Measurements from ENCODE around the gene TMEM255B.
"Not testable (repeated sequence)": the region's sequence is repeated elsewhere in the genome, so short reads cannot be mapped to it uniquely, and the experiment has no call there.

The TMEM255B gene

DNA sequence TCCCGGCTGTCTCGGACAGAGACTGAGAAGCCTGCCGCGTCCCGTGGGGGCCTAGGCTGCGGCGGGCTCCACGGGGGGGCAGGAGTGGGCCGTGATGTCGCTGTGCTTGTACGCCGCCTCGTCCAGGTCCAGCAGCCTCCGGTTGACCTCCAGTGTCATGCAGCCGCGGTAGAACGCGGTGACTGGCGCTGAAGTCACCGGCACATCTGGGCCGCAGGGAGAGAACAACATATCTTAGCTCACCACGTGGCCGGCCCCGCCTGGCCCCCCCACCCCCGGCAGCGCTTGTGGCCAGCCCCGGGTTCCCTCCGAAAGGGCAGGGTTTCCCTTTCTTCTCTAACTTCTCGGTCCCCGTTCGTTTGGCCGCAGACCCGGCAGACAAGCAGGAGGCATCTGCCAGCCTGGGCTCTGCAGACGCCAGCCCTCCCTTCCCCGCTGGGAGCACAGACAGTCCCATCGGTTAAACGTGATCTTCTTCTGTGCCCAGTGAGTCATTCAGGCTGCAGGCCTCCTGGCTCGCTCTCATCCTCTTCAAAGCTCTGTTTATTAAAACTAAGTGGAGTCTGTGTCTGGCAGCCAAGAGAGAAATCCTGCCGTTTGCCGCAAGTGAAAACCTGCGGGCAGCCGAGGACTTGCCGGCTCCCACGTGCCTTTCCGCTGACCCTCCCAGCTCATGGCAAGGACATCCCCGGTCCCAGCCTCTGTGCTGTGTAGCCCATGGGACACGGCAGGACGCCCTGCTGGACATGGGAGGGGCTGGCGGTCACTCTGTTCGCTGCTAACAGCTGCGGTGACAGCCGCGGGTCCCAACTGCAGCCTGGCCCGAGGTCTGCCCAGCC lies 62.0 kb downstream of the TMEM255B start:
- peak; percentile 39 for DNase-seq

- DNase-seq, result no peak
Measured at GRCh38 chr13:113821847-113822246, 62.8 kb downstream of the TMEM255B start.

DNA sequence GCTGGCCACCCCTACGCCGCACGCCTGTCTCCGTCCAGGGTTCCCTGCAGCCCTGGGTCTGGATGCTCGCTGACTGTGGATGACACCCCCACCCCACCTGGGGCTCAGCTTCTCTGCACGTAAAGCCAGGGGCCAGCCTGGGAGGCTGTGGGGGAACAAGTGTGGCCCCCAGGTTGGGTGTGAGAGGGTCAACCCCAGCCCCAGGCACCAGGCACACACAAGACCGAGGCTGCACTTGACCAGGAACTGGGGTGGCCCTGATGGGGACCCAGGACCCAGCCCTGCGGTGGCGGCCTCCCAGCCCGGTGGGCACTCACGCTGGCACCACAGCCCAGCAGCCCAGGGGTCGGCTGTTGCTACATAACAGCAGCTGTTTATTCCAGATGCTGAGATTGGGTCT lies 63.2 kb downstream of the TMEM255B start:
- no peak for DNase-seq

DNA sequence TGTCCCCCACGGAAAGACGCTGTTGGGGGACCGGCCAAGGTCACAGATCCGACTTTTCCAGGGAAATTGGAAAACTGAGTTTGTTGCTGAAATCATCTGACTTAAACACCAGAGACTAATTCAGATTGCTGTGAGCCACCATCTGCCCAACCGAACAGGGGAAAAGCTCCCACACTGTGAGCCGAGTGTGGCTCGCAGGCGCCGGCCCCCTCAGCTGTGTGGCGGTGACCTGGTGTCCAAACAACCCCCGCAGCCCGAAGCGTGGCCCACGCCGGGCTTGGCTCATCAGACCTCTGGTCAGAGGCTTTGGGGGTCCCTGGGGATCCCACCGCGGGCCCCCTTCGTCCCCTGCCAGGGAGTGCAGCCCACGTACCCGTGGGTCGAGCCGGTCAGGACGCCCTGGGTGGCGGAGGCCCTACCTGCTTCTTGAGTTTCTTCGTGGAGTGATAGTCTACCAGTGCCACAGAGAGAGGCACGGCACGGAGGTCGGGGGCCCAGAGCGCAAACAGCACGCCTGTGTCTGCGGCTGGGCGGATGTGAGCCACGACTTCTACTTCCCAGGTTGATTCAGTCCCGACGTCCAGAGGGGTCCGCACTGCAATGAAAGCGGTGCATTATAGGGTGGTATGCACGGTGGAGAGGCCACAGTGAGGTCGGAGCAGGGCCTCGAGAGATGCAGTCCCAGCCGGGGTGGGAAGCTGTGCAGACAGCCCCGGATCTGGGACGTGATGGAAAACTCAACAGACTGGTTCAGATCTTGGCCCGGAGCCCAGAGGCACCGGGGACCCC lies 64.1 kb downstream of the TMEM255B start:
- no peak for DNase-seq

- no peak for DNase-seq
Measured at GRCh38 chr13:113823771-113824170, 64.7 kb downstream of the TMEM255B start.

DNA sequence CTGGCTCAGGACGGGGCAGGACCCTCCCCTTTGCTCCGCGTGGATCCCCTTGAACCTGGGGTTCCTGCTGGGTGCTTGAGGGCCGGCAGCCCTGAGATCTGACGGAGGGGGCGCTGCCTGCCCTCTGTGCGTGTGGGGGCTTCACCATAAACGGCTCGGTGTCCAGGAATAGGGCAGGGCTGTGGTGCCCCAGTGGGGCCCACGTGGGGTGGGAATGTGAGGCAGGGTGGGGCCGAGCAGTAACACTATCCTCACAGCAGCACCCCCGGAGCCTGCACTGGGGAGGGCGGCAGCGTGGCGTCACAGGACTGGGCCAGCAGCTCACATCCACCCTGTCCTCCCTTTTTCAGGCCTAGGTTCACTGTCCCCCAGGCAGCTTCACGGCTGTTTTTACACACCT lies 66.8 kb downstream of the TMEM255B start:
- DNase-seq, result no peak

DNA sequence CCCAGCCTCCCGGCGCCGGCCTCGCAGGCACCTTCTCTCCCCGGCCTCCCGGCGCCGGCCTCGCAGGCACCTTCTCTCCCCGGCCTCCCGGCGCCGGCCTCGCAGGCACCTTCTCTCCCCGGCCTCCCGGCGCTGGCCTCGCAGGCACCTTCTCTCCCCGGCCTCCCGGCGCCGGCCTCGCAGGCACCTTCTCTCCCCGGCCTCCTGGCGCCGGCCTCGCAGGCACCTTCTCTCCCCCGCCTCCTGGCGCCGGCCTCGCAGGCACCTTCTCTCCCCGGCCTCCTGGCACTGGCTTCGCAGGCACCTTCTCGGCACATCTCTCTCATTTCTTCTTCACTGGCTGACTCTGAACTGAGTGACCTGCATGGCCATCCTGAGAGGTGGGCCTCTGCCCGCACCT lies 67.4 kb downstream of the TMEM255B start:
- not testable (repeated sequence) for DNase-seq

GRCh38 chr13:113827021-113827420 lies 68.0 kb downstream of the TMEM255B start:
- DNase-seq, result no peak

GRCh38 chr13:113828282-113828825 lies 69.3 kb downstream of the TMEM255B start:
- no peak for DNase-seq

DNA sequence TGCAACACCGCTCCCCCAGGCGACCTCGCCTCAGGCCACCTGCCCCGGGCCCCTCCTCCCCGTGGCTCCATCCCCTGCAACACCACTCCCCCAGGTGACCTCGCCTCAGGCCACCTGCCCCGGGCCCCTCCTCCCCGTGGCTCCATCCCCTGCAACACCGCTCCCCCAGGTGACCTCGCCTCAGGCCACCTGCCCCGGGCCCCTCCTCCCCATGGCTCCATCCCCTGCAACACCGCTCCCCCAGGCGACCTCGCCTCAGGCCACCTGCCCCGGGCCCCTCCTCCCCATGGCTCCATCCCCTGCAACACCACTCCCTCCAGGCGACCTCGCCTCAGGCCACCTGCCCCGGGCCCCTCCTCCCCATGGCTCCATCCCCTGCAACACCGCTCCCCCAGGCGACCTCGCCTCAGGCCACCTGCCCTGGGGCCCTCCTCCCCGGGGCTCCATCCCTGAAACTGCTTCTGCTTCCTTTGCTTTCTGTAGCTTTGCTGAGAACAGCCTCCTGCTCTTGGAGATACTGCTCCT lies 71.5 kb downstream of the TMEM255B start:
- DNase-seq, result not testable (repeated sequence)

DNA sequence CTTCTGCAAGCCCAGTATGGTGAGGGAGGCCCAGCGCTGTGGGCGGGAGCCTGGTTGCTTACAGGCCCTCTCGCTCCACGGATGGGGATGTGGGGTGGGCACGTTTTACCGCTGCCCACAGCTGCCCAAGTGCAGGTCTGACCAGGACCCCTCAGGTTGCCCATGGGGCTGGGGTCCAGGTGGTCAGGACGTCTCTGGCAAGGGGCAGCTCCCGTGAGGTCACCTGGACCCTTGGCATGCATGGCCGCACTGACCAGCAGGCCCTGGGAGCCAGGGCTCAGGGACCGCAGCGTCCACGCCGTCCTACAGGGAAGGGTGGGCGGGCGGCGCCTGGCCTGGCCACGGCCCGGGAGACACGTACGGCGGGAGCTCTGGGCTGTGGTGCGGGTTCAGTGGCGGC lies 72.0 kb downstream of the TMEM255B start:
- DNase-seq, result no peak

- no peak for DNase-seq
Measured at GRCh38 chr13:113832205-113832604, 73.2 kb downstream of the TMEM255B start.

GRCh38 chr13:113832631-113833030 lies 73.6 kb downstream of the TMEM255B start:
- DNase-seq, result no peak

DNA sequence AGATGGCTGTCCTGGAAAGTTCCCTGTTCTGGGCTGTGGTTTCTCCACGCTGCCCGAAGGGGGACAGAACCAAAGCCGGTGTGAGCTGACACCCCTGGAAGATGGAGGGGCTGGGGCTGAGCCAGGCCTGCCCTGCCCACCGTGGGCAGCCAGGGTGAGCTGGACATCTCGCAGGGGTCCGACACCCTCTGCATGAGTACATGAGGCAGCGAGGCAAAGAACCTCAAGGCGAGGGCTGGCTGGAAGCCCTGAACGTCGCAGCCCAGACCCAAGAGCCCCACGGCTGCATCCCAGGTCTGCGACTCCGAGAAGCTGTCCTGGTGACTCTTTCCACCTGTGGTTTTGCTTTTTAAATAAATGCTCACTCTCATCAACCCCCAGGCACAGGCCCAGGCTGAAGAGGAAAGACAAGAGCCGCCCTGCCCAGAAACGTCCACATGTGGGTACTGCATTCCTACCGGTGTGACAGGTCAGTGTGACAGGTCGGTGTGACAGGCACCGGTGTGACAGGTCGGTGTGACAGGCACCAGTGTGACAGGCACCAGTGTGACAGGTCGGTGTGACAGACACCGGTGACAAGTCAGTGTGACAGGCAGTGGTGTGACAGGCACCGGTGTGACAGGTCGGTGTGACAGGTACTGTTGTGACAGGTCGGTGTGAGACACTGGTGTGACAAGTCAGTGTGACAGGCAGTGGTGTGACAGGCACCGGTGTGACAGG lies 74.2 kb downstream of the TMEM255B start:
- DNase-seq, result no peak

DNA sequence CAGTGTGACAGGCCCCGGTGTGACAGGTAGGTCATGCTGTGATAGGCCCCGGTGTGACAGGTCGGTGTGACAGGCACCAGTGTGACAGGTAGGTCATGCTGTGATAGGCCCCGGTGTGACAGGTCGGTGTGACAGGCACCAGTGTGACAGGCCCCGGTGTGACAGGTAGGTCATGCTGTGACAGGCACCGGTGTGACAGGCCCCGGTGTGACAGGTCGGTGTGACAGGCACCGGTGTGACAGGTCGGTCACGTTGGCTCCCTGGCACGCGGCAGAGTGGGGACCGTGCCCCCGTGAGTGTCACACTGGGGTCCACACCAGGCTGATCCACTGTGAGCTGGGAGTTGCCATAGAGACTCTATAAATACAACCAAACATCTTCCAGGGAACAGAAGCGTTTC lies 75.0 kb downstream of the TMEM255B start:
- not testable (repeated sequence) for DNase-seq

GRCh38 chr13:113834496-113835200 lies 75.6 kb downstream of the TMEM255B start:
- no peak for DNase-seq

GRCh38 chr13:113835461-113836270 lies 76.6 kb downstream of the TMEM255B start:
- no peak for DNase-seq

- no peak for DNase-seq
Measured at GRCh38 chr13:113836768-113837559, 77.9 kb downstream of the TMEM255B start.

GRCh38 chr13:113837560-113838355 lies 78.7 kb downstream of the TMEM255B start:
- DNase-seq, result no peak
